ENCODE results near the gene SPOUT1. TPM values are rescaled to one million over a fixed set of nuclear protein-coding genes. Genes with fewer than 3 reads are reported as not detected.
"Not testable (repeated sequence)": the region's sequence is repeated elsewhere in the genome, so short reads cannot be mapped to it uniquely, and the experiment has no call there.

The SPOUT1 gene
- total RNA-seq, 1 experiment from 2014 or later: 70.4 TPM

- no peak for TF ChIP-seq CBX3 (IDR thresholded peaks at IDR 0.05; ENCODE audit: low read depth)
- peak; percentile 80 for TF ChIP-seq POLR2A (IDR thresholded peaks at IDR 0.05; ENCODE audit: borderline replicate concordance, extremely low read depth, insufficient read depth, insufficient read length)
- TF ChIP-seq REST (IDR thresholded peaks at IDR 0.05; ENCODE audit: low read depth): no peak
- no peak for TF ChIP-seq JUND (IDR thresholded peaks at IDR 0.05)
These were observed at the start of gene SPOUT1 (continued) for GRCh38 chr9:128829477-128830251.

GRCh38 chr9:128877852-128878251 lies 48.3 kb upstream of the SPOUT1 start:
- Histone ChIP-seq H3K4me3 (replicated peaks in 1 of 2; ENCODE audit: low read depth in 1 of 2, low read length in 2 of 2) (no peak overlapping the region), H3K4me2 (ENCODE audit: low read length) (no peak overlapping the region), H3K36me3 (ENCODE audit: control insufficient read depth in 1 of 2, insufficient read depth in 2 of 2, low read length in 2 of 2) (no peaks in the 10 kb centered on the region), H3K4me1 (ENCODE audit: control insufficient read depth in 1 of 2, insufficient read depth in 2 of 2, low read length in 2 of 2) (peaks cover 9 to 34% of the 10 kb centered on the region in 2 experiments; a peak in 3 of 4 replicates), H3K9me2 (ENCODE audit: insufficient read depth) (no peaks in the 10 kb centered on the region), H3K9me3 (ENCODE audit: control insufficient read depth in 1 of 2, insufficient read depth in 1 of 2, low read depth in 1 of 2, low read length in 2 of 2) (no peaks in the 10 kb centered on the region), H3K27me3 (ENCODE audit: insufficient read depth, low read length) (no peaks in the 10 kb centered on the region), H3K27ac (ENCODE audit: low read depth, low read length) (no peak overlapping the region), H2AFZ (ENCODE audit: low read depth, low read length, poor library complexity, severe bottlenecking) (no peak overlapping the region), H3K9ac (ENCODE audit: low read length) (no peak overlapping the region), H4K20me1 (ENCODE audit: insufficient read depth) (no peaks in the 10 kb centered on the region), H3K79me2 (ENCODE audit: insufficient read depth, low read length) (peaks cover 11% of the 10 kb centered on the region)
- CTCF ChIA-PET: interaction anchor here (1.0 to 2.3 kb wide), 4 partner anchors 14 to 60 kb away, joined by 3 to 7 read pairs (median 5); partner anchors contain the start of gene ENDOG
- RAD21 ChIA-PET (ENCODE audit: low non-redundant PET in 1 of 2, low total read pairs in 2 of 2, uncharacterized antibody in 2 of 2, unreplicated experiment in 2 of 2): interaction anchor here in 1 of 2 experiments (0.8 kb wide), 1 partner anchor 60 kb away, joined by 3 read pairs; the partner anchor contains the start of gene ENDOG
- ATAC-seq (no peak), DNase-seq (ENCODE audit: low read depth, low spot score) (no peak)
- POLR2A ChIA-PET: interaction anchor here (1.1 kb wide), 1 partner anchor 49 kb away, joined by 3 read pairs; no protein-coding TSS in a partner anchor
- intact Hi-C loops (cut with micrococcal nuclease): no loop called here
- no peak for TF ChIP-seq JUND (IDR thresholded peaks at IDR 0.05)
- no peak for TF ChIP-seq ZBTB33 (IDR thresholded peaks at IDR 0.05; ENCODE audit: extremely low read depth, insufficient replicate concordance, low read length)
- no peak for TF ChIP-seq SP1 (IDR thresholded peaks at IDR 0.05; ENCODE audit: low read depth)
- no peak for TF ChIP-seq CBX3 (IDR thresholded peaks at IDR 0.05; ENCODE audit: low read depth)
- TF ChIP-seq ELF1 (IDR thresholded peaks at IDR 0.05; ENCODE audit: borderline replicate concordance, low read depth): no peak
- no peak for TF ChIP-seq EZH2phosphoT487 (IDR thresholded peaks at IDR 0.05; ENCODE audit: borderline replicate concordance)
- no TSS peak for BruUV-seq (replicated peaks)

GRCh38 chr9:128870941-128871265 lies 41.3 kb upstream of the SPOUT1 start:
- H3K9me2 ChIP-seq (ENCODE audit: insufficient read depth); H3K27ac ChIP-seq (ENCODE audit: low read depth, low read length); H3K4me2 ChIP-seq (ENCODE audit: low read length); intact Hi-C loops (cut with micrococcal nuclease); POLR2A ChIA-PET; H3K9ac ChIP-seq (ENCODE audit: low read length); RAD21 ChIA-PET (ENCODE audit: low non-redundant PET in 1 of 2, low total read pairs in 2 of 2, uncharacterized antibody in 2 of 2, unreplicated experiment in 2 of 2); H3K79me2 ChIP-seq (ENCODE audit: insufficient read depth, low read length); H2AFZ ChIP-seq (ENCODE audit: low read depth, low read length, poor library complexity, severe bottlenecking); H3K9me3 ChIP-seq (ENCODE audit: control insufficient read depth in 1 of 2, insufficient read depth in 1 of 2, low read depth in 1 of 2, low read length in 2 of 2); ATAC-seq; H4K20me1 ChIP-seq (ENCODE audit: insufficient read depth); H3K27me3 ChIP-seq (ENCODE audit: insufficient read depth, low read length); H3K36me3 ChIP-seq (ENCODE audit: control insufficient read depth in 1 of 2, insufficient read depth in 2 of 2, low read length in 2 of 2); BruUV-seq (replicated peaks); H3K4me3 ChIP-seq (replicated peaks in 1 of 2; ENCODE audit: low read depth in 1 of 2, low read length in 2 of 2); DNase-seq (ENCODE audit: low read depth, low spot score): not testable (repeated sequence)
- CTCF ChIA-PET: interaction anchor here (0.9 kb wide), 1 partner anchor 9 kb away, joined by 3 read pairs; no protein-coding TSS in a partner anchor
- H3K4me1 ChIP-seq (ENCODE audit: control insufficient read depth in 1 of 2, insufficient read depth in 2 of 2, low read length in 2 of 2): peaks cover 3 to 15% of the 10 kb centered on the region in 2 experiments; a peak in 3 of 4 replicates

Data from HCT116 (cell line).